COLO829 (cell line): ENCODE data around the gene JARID2.

Source experiments
- DNase-seq: peaks from one replicate; pipeline ENCODE4 v3.0.0; 2012; ENCODE audit warnings: low spot score

The JARID2 gene

DNA sequence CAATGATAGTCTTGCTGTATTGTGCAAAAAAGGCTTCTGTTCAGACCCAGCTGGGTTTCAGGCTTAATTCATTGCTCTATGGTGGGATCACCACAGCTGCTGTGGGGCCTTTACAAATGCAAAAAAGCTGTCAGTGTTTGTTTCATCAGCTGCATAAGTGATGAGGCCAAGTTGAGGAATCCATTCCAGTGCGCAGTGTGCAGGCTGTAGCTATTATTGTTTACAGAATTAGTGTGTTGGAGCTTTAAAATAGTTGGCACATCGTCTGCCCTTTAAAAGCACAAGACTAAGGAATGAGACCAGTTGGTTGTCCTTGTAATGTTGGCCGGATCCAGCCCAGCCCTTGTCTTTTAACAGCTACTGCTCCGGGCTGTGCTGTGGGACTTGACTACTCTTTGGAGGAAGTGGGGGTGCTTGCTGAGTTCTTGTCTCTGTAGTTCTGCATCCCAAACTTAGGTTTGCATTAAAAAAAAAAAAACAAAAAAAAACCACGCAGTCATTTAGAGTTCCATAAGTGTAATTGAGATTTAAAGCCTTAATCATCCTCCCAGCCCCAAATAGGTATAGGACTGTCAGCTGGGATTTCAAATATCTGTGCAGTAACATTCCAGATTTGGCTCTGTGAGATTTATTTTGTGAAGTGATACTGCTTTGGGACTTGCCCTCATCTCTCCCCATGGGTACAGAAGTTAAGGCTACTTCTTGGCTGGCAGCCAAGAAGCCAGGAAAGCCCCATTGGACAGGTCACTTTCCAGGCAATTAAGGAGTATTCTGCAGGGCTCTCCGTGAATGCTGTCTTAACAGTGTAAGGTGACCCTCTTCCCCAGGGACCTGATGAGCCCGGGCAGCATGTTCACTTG is 19.3 kb downstream of the JARID2 start:
- no peak for DNase-seq

DNA sequence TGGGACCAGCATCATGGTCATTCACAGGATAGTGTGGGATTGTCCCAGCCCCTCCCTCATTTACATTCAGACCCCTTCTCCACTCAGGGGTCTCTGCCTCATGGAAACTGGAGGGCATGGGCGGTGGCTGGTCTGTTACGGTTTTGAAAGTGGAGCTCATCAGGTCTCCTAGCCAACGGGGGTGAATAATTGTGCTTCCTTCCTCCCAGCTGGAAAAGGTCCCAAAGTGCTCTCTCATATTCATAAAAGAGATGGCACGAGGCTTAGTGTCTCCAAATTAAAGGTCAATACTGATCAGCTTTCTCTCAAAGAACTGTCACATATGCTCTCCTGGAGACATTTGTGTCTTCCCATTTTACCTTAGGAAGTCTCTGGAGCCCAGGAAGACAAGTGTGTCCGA is 19.9 kb downstream of the JARID2 start:
- no peak for DNase-seq

DNA sequence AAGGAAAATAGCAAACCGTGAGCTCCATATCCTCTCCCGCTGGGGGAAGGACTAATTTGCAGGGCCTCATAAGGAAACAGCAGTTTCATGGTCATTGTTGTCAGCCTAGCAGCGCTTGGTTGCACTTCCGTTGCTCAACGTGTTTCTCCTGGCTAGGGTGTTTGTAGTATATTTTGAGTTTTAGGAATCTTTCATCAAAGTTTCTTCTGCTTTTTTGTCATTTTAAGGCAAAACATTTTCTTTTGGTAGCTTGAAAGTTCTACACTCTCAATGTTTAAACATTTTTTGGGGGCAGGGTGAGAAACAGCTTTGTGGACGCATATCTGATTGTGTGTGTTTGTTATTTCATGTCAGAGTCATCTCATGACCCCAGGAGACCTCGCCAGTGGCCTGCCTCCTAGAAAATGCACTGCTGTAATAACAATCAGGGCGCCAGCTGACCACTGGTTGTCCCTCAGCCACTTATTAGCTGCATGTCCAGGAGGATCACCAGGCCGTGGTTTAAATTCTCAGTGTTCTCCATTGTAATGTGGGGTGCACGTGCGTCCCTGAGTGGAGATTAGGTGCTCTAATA is 20.6 kb downstream of the JARID2 start:
- no peak for DNase-seq

DNA sequence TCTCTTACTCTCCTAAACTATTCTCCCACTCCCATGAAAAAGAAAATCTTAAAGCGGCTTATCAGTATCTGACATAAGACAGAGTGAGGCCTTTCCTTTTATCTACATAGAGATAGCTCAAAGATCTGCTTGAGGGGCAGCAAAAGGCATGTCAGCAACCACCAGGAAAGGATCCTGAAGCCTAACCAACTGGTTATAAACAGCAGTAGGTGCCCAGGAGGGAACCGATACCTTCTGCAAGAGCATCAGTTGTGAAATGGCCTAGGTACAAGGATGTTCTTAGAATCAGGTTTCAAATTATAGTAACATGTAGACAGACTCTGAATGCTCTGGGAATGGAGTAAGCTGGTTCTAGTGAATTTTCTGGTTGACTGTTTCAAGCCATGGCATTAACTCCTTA is 21.4 kb downstream of the JARID2 start:
- no peak for DNase-seq

DNA sequence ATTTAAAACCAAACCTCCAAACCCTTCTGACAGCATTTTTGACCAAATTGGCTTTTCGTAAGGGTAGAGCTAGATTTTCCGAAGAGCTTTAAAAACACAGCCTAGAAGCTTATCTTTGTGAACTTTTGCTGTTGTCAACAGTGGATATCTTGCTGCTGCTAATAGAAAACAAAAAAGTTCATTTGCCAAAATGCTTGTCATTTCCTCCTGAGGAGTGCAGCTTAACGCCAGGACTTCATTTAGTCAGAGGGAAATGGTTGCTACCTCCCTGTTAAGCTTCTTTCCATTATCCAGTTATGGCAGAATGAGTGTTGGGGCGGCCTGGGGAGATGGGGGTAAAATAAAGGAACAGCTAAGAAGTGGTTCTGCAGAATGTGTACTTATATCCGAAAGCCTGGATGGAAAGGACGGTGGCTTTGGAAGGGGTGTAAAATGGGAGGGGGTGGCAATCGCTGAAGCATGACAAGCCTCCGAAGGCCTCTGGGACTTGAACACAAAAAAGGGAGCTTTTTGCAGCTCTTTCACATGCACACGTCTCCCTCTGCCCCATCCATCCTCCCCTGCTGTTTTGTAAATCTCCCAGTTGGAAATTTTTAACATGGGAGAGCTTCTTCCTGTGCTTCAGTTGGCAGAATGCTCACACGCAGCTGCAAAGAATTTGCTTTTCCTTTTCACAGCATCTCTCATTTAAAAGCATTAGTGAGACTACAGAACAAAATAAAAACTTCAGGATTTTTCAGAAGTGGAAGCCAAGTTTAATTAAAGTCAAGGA is 22.5 kb downstream of the JARID2 start:
- no peak for DNase-seq

DNA sequence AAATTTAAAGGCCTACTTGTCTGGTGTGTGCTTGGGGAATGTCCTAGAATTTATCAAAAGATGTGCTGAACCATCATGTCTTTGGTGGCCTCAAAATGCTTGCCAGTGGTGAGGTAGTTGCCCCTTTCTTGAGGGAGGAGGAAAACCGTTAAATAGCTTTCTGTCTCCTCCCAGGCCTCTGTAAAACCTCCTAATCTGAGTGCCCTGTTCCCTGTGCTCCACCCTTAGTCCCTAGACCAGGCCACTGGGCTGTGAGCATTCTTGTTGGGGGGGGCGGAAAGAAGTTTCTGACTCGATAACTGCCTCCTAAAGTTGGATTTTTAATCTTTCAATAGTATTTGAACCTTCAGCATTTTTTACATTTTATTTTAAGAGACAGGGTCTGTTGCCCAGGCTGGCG is 23.1 kb downstream of the JARID2 start:
- no peak for DNase-seq

DNA sequence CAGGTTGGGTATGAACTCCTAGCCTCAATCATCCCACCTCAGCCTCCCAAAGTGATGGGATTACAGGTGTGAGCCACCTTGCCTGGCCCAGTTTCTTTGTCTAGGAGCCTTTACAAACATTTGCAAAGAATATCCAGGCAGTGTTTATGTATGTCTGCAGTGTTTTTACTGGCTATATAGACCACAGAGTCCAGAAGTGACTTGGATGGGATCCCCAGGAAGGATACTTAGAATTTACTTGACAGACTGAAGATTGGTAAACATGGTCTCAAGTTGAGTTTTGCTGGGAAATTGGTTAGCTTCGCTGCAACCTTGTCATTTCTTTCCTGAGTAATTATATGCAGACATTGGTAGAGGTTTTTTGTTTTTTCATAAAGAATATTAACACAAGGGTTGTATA is 23.8 kb downstream of the JARID2 start:
- DNase-seq: no peak

DNA sequence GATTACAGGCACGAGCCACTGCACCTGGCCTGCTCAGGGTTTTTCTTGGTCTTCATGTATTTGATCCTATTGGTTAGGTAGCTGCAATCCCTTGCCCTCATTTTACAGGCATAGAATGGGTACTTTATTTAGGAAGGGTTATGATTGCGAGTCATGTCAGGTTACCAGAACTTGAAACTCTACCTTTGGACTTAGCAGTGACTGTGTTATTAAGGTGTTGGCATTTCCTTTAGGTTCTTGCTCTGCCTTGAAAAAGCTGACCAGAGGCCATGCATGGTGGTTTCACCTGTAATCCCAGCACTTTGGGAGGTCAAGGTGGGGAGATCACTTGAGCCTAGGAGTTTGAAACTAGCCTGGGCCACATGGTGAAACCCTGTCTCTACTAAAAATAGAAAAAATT is 24.5 kb downstream of the JARID2 start:
- DNase-seq: no peak

DNA sequence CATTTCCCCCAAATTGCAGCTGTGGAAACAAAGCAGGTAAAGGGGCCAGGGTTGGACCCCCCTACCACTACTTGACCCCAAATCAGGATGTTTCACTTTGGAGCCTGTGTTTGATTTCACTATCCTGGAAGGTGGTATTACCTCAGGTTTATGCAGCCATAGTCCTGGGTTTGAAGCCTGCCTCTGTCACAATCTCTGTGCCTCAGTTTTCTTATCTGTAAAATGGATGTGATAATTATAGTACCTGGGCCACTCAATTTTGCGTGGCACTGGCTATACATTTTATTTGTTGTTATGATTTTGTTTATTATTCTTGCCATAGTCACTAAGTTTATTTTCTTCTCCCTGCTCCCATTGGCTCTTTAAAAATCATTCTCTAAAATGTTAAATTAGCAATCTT is 26.7 kb downstream of the JARID2 start:
- no peak for DNase-seq

DNA sequence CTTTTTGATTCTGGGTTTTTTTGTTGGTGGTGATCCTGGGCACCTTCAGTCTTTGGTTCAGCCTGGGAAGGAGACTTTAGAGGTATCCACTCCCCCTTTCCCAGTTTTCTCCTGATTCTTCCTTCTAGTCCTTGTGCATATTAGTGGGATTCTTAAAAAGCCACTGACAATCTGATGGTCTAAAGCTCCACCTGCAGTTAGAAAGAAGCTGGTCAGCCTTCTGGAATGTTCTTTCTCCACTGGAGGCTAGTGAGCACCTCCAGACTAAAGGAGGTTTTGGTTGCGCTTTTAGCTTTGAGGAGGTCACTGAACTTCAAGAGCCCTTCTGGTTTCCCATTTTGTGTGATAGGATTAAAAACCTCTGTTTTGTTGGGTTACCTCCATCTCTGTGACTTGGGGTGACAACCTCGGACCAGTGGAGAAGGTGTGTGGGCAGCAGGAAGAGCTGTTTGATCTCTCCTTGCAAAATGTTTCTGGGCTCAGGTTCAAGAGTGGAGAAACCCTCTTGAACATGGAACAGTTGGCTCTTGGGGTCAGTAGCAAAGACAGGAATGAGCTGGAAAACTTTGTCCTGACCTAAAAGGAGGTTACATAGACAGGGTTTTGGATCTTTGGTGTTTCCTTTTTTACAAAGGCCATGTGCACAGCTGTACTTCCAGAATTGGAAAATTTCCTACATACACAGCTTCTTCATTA is 29.0 kb downstream of the JARID2 start:
- DNase-seq: no peak

DNA sequence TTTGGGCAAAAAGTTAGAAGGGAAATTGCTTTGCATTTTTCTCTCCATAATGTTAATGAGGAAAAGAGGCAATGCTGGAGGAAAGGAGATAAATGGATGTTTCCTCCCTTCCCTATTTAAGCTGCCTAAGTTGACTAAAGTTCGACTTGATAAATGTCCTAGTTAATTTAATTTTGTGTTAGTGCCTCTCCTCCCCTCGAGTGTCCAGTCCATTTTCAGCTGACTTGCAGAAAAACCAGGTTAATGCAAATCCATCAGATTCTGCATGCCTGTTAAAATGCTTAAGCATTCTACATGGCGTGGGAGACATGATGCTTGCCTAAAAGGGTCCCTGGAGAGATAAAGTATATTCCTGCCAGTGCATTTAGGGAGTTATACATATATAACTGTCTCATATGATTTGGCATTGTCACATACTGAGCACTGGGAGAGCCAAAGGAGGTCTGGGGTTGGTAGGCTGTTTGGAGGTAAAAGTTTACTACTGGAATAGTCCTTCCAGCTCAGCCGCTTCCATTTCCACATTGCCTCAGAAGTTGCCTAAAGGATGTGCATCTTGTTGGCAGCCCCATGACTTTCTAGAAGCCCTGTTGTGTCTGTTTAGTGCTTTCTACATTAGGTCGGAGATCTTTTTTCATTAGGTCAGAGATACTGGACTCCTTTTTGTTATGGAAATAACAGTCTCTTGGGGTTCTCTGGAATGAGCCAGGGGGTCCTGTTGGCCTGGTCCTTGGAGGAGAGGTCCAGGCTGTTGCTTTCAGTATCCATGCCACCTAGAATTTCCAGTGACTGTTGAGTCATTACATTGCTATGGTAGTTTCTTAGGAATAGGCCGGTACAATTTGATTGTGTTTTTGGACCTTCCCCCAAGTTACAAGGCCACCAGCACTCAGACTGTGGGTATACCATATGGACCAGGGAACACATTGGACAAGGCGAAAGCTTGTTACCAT is 30.4 kb downstream of the JARID2 start:
- DNase-seq: no peak

DNA sequence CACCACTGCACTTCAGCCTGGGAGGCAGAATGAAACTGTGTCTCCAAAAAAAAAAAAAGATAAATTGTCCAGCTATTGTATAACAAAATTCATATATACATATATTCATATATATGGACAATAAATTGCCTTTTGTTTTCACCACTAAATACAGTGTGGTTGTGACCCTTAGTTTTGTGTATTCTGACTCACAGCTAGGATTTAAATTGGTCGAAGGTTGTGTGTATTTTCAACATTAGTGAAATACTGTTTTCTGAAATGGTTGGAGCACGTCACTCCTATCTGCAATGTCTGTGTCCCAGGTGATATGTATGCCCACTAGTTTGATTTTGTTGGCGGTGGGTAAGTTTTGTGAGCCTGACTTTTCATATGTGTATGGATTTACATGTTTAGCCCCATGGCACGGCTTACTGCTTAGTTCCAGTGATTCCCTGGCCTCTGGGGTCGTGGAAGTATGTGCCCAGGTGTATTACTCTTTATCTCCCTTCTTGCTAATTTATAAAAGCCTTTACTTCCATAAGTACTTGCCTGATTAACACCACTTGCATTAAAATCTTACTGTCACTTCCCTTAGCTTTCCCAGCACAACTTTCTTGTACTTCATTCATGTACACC is 33.3 kb downstream of the JARID2 start:
- no peak for DNase-seq

DNA sequence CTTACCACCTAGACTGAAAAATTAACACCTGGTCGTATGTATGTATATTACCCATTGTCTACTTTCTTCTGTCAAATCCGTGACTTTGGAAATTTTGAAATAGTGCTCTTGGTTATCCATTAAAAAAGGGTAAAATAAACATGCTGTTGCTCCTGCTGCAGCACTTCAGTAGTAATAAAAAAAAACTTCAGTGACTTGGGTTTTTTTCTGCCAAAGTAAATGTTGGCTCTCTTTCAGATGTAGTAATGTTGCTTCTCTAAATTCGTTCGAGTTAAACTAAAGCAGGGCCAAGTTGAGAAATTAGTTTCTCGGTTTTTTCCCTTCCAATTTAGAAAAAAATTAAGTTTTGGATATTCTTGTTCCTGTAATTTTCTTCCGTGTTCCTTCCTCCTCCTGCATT is 34.2 kb downstream of the JARID2 start:
- no peak for DNase-seq

DNA sequence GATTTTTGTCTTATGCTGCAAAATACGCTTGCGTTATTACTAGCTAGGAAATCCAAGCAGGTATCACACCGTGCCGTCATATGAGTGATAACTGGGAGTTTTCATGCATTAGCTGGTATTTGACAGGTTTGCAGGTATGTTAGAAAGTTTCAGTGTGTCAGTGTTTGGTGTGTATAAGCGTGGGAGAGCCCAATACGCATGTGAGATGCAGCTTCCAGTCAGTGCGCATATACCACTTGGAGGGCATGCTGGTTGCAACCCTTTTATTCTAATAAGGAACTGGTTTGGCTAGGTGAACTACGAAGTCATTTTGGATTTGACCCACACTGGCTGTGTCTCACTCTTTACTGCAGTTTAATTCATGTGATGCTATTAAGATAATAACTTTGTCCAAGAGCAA is 35.1 kb downstream of the JARID2 start:
- no peak for DNase-seq

DNA sequence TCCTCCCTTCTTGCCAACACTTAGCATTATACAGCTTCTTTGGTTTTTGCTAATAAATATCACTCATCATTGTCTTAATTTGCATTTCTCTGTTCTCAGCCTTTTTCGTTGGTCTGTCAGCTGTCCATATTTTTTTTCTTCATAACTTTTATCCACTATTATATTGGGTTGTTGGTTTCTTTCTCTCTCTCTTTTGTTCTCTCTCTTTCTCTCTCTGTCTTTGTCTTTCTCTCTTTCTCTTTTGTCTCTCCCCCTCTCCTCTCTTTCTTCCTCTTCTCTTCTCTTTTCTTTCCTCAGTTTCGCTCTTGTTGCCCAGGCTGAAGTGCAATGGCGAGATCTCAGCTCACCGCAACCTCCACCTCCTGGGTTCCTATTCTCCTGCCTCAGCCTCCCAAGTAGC is 36.5 kb downstream of the JARID2 start:
- no peak for DNase-seq

DNA sequence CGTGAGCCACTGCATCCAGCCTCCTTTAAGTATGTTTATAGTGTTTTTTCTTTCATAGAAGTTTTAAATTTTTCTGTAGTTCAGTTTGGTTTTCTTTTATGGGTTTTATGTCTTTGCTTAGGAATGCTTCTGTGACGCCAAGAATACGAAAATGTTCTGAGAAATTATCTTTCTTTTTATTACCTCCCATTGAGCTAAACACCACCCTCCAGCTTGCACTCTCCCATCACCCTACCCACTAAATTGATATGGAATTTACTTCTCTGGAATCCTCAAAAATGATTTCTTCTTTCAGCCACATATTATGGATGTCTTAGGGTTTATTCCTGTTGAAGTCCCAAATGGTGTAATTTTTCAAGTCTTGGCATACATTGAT is 38.1 kb downstream of the JARID2 start:
- DNase-seq: no peak

DNA sequence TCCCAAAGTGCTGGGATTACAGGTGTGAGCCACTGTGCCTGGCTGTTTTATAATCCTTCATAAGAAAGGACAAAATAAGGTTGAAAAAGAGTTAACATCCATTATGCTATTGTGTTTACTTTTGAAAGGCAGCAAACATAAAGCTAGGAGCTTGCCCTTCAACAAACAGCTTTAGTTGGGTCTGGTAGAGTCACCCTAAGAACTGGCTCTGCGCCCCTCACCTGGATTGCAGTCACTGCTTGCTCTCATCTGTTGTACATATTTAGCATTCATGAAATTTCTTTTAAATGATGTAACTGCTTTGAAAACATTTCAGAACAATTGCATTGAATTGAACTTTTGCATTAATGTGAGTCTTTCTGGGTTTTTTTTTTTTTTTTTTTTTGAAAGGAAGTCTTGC is 38.9 kb downstream of the JARID2 start:
- no peak for DNase-seq

DNA sequence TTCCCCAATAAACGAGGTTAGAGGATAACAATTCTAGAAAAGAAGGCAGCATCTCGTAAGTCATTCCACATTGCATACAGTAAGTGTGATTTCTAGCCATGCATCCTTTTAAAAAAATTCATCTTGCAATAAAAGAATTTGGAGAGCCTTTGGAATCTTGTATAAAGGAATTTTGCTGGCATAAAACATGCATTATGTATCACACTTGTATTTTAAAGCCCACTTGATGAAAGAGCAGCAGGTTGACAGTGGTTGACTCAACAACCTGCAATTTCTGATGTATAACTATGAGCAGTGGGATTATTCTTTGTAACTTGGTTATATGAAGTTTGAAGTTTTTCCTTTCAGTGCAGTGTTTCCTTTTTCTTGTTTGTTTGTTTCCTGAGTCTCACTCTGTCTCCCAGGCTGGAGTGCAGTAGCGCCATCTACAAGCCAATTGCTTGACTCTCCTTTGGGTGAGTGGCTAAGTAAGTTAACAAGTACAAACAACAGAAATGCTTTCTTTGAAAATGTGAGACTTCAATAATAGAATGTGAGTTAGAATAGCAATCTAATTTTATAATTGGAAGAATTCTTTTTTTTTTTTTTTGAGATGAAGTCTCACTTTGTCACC is 39.9 kb downstream of the JARID2 start:
- DNase-seq: no peak

DNA sequence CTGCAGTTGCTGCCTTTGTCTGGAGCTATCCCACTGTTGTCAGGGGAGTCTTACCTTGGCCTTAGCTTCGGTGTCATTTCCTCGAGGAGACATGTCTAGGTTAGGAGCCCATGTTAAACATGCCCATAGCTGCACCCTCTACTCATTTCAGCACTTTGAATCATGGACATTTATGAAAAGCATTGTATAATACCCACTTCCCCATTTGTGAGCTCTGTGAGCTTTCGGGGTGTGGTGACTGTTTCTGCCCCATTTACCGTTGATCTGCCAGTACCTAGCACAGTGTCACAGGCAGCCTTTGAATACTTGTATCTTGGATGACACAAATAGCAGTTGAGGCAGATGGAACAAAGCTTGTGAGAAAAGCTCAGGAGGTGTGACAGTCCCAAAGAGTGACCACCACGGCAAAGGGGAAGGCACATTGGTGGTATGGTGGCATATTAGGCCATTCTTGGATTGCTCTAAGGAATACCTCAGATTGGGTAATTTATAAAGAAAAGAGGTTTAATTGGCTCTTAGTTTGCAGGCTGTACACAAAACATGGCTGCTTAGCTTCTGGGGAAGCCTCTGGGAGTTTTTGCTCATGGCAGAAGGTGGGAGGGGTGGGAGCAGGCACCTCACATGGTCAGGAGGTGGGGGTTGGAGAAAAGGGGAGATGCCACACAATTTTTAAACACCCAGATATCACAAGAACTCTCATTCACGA is 42.0 kb downstream of the JARID2 start:
- no peak for DNase-seq

DNA sequence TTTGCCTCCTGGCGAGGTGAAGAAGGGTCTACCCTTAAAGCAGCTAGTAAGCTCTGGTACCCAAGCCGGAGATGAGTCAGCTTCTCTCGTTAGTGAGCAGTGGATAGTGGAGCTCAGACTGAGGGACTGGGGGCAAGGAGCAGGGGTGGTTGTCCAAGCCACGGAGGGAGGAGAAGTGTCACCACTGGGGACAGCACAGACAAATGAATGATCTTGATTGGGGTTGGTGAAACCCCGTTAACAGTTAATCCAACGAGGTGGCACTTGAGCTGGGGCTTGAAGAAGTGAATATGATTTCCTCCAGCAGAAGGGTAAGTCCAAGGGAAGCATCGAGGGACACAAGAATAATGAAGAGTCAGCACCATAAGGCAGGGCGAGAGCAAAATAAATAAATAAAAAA is 43.0 kb downstream of the JARID2 start:
- no peak for DNase-seq
